Endodermal cell (in vitro differentiated cells): ENCODE results near the gene GOLT1A. TPM values are rescaled to one million over a fixed set of nuclear protein-coding genes. Genes with fewer than 3 reads are reported as not detected.

Experiments used
- DNase-seq: peaks from one replicate; pipeline ENCODE4 v3.0.0-alpha.2; 2017
- H3K27ac ChIP-seq: 2 replicates; pipeline ENCODE4 v1.5.1; 2013; ENCODE audit warnings: mild to moderate bottlenecking, low read depth, low read length, moderate library complexity
- H3K27me3 ChIP-seq: 2 replicates; pipeline ENCODE4 v1.6.1; 2013; ENCODE audit warnings: mild to moderate bottlenecking, low read length, moderate library complexity; ENCODE audit not compliant: insufficient read depth, control insufficient read depth, poor library complexity, severe bottlenecking
- H3K36me3 ChIP-seq: 2 replicates; pipeline ENCODE4 v1.7.0; 2013; ENCODE audit warnings: mild to moderate bottlenecking, low read length, moderate library complexity; ENCODE audit not compliant: control insufficient read depth, insufficient read depth
- H3K4me1 ChIP-seq: one replicate; pipeline ENCODE4 v1.7.0; 2013; ENCODE audit warnings: low read length; ENCODE audit not compliant: control insufficient read depth, insufficient read depth
- H3K4me3 ChIP-seq: 2 replicates; pipeline ENCODE4 v1.5.1; 2013; ENCODE audit warnings: mild to moderate bottlenecking, low read length, moderate library complexity
- H3K9ac ChIP-seq: 2 replicates; pipeline ENCODE4 v1.6.1; 2013; ENCODE audit warnings: mild to moderate bottlenecking, low read length, moderate library complexity; ENCODE audit not compliant: poor library complexity, severe bottlenecking; ENCODE audit errors: extremely low read depth
- H3K9me3 ChIP-seq: 2 replicates; pipeline ENCODE4 v1.6.1; 2013; ENCODE audit warnings: mild to moderate bottlenecking, low read length, moderate library complexity; ENCODE audit not compliant: control insufficient read depth
- H3K27ac Mint-ChIP-seq: 2 replicates; pipeline ENCODE4 v1.8.0; 2020; ENCODE audit warnings: mixed read lengths
- H3K27me3 Mint-ChIP-seq: 2 replicates; pipeline ENCODE4 v1.8.0; 2021; ENCODE audit warnings: mild to moderate bottlenecking, mixed read lengths; ENCODE audit not compliant: insufficient read depth
- H3K36me3 Mint-ChIP-seq: 2 replicates; pipeline ENCODE4 v1.8.0; 2020; ENCODE audit warnings: low read depth, mixed read lengths
- H3K4me1 Mint-ChIP-seq: 2 replicates; pipeline ENCODE4 v1.8.0; 2020; ENCODE audit warnings: mixed read lengths
- H3K4me3 Mint-ChIP-seq: 2 replicates; pipeline ENCODE4 v1.8.0; 2020; ENCODE audit warnings: mild to moderate bottlenecking, moderate library complexity, mixed read lengths
- H3K9me3 Mint-ChIP-seq: 2 replicates; pipeline ENCODE4 v1.8.0; 2020; ENCODE audit warnings: mild to moderate bottlenecking, mixed read lengths
- WGBS, 2 experiments: methylation state at CpG; one replicate each; pipeline versions ENCODE4 v1.1.5 to v1.1.7; 2013; ENCODE audit warnings: missing lambda C conversion rate in 2 of 2, mixed read lengths in 1 of 2; ENCODE audit not compliant: insufficient coverage in 1 of 2, insufficient read length in 1 of 2; 5-methylcytosine and 5-hydroxymethylcytosine counted together
- total RNA-seq, 2 donors: library from RNA; stranded (reverse); fragmentation: NEBNext Ultra II Directional in 1 of 2; extraction: Animal tissue kit (Norgen Biotek cat#: 25700) in 1 of 2; gene quantifications; 2 replicates in 1 of 2; 3 replicates in 1 of 2; pipeline ENCODE4 v1.2.1, GENCODE V29; 2021
- TF ChIP-seq, protein P1 (sequence below): fragments of 200-600 bp; sonication (generic); conservative IDR thresholded peaks from 2 replicates; pipeline ENCODE4 v1.5.0; 2021; ENCODE audit warnings: antibody characterized with exemption, mild to moderate bottlenecking

The GOLT1A gene
- total RNA-seq, 2 donors from 2014 or later, result 1.8 to 6.2 TPM

DNA sequence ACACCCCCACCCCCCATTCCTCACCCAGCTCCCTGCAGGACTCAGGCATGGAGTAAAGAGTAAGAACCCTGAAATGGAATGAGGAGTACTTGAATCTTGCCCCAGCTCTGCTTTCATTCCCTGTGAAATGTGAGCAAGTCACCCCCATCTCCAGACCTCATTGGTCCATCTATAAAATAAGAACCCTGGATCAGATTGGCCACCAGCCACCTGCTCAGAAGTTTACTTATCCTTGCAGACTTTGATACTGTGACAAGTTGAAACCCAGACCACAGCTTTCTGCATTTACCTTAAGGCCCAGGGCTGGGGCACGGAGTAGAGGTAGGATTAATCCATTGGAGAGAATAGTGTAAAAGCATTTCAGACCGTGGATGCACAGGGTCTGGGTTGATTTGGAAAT, 19.7 kb downstream of the GOLT1A start:
- Histone ChIP-seq H3K4me1 (no peaks in the 10 kb centered on the region), H3K36me3 (no peaks in the 10 kb centered on the region), H3K4me3 (no peak overlapping the region), H3K27me3 (peaks cover 32% of the 10 kb centered on the region), H3K9me3 (no peaks in the 10 kb centered on the region), H3K27ac (no peak overlapping the region), H3K9ac (no peak overlapping the region)
- DNase-seq, result no peak
- Mint-ChIP-seq H3K27ac (no peak overlapping the region), H3K27me3 (peaks cover 46% of the 10 kb centered on the region), H3K9me3 (no peaks in the 10 kb centered on the region), H3K4me3 (no peak overlapping the region), H3K4me1 (peaks cover 13% of the 10 kb centered on the region), H3K36me3 (no peaks in the 10 kb centered on the region)
- 92 to 100% methylated on average over 2 of the region's 2 CpGs for WGBS, 2 experiments
- TF ChIP-seq, protein P1, sequence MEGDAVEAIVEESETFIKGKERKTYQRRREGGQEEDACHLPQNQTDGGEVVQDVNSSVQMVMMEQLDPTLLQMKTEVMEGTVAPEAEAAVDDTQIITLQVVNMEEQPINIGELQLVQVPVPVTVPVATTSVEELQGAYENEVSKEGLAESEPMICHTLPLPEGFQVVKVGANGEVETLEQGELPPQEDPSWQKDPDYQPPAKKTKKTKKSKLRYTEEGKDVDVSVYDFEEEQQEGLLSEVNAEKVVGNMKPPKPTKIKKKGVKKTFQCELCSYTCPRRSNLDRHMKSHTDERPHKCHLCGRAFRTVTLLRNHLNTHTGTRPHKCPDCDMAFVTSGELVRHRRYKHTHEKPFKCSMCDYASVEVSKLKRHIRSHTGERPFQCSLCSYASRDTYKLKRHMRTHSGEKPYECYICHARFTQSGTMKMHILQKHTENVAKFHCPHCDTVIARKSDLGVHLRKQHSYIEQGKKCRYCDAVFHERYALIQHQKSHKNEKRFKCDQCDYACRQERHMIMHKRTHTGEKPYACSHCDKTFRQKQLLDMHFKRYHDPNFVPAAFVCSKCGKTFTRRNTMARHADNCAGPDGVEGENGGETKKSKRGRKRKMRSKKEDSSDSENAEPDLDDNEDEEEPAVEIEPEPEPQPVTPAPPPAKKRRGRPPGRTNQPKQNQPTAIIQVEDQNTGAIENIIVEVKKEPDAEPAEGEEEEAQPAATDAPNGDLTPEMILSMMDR, result no peak

DNA sequence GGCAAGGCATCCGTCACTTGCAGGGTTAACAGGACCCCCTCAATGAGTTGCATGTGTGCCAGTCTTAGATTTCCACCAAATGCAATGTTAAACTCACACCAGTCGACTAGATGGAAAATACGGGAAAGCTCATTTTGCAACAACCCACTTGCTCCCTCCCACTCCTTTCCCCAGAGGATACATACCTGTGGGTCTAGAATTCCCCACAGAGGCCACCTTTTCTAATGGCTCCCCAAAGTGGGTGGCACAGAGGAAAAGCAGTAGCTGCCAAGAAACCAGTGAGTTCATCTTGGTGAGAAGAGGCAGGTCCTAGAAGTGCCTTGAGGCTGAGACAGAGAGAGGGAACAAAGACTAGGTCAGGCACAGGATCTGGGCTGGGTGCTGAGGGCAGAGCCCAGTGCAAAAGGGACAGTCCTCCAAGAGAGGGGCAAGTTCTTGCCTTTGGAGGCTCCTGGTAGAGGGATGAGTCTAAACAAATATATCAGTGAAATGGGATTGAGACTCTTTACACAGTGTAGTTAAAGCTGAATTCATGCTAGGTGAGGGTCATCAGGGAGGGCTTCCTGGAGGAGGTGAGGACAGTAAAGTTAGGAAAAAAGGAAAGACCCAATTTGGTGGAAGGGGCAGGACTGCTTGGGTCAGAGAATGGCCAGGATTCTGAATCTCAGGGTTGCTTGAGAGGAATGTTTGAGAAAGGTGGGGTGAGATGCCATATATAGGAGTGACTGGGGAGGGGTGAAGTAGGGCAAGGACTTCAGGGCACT, 21.0 kb downstream of the GOLT1A start:
- Mint-ChIP-seq H3K36me3 (no peaks in the 10 kb centered on the region), H3K4me3 (no peak overlapping the region), H3K27me3 (peaks cover 59% of the 10 kb centered on the region), H3K9me3 (no peaks in the 10 kb centered on the region), H3K4me1 (peaks cover 7% of the 10 kb centered on the region), H3K27ac (no peak overlapping the region)
- no peak for DNase-seq
- 84 to 86% methylated on average over 3 of the region's 3 CpGs for WGBS, 2 experiments
- TF ChIP-seq, protein P1, result no peak
- Histone ChIP-seq H3K9me3 (no peaks in the 10 kb centered on the region), H3K27me3 (peaks cover 45% of the 10 kb centered on the region), H3K36me3 (no peaks in the 10 kb centered on the region), H3K27ac (no peak overlapping the region), H3K4me1 (no peaks in the 10 kb centered on the region), H3K9ac (no peak overlapping the region), H3K4me3 (no peak overlapping the region)

DNA sequence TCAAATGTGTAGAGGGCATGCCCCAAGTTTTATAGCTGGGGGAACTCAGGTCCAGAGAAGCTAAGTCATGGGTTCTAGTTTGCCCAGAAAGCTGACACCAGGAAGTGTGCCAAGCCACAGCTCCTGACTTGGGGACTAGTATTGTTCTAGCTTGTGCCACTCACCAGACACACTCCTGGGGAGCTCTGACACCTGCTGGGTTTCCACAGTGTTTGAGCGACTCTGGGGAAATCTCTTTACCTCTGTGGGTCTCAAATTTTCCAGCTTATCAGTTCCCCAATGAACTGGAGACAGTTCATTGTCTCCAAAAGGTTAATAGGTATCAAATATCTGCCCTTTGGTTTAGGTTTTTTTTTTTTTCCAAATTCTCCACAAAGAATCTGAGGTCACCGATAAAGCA, 21.7 kb downstream of the GOLT1A start:
- DNase-seq, result no peak
- no peaks in the 10 kb centered on the region for H3K9me3 ChIP-seq
- H3K27me3 Mint-ChIP-seq, result peaks cover 66% of the 10 kb centered on the region
- H3K36me3 Mint-ChIP-seq, result no peaks in the 10 kb centered on the region
- no peaks in the 10 kb centered on the region for H3K4me1 ChIP-seq
- H3K4me1 Mint-ChIP-seq, result peaks cover 7% of the 10 kb centered on the region
- no peak overlapping the region for H3K27ac Mint-ChIP-seq
- H3K9ac ChIP-seq, result no peak overlapping the region
- no peaks in the 10 kb centered on the region for H3K9me3 Mint-ChIP-seq
- H3K4me3 Mint-ChIP-seq, result no peak overlapping the region
- TF ChIP-seq, protein P1, result no peak
- H3K27ac ChIP-seq, result no peak overlapping the region
- WGBS, 2 experiments, result 83 to 87% methylated on average over 1 to 2 of the region's 2 CpGs
- peaks cover 52% of the 10 kb centered on the region for H3K27me3 ChIP-seq
- H3K4me3 ChIP-seq, result no peak overlapping the region
- no peaks in the 10 kb centered on the region for H3K36me3 ChIP-seq
